Measurements from ENCODE around the gene PAFAH2. TPM values are rescaled to one million over a fixed set of nuclear protein-coding genes. Genes with fewer than 3 reads are reported as not detected.
"Not testable (repeated sequence)": the region's sequence is repeated elsewhere in the genome, so short reads cannot be mapped to it uniquely, and the experiment has no call there.

The PAFAH2 gene
- polyA plus RNA-seq, 1 of the 3 experiments (the other 2 are of a cell fraction): 10.8 TPM

DNA sequence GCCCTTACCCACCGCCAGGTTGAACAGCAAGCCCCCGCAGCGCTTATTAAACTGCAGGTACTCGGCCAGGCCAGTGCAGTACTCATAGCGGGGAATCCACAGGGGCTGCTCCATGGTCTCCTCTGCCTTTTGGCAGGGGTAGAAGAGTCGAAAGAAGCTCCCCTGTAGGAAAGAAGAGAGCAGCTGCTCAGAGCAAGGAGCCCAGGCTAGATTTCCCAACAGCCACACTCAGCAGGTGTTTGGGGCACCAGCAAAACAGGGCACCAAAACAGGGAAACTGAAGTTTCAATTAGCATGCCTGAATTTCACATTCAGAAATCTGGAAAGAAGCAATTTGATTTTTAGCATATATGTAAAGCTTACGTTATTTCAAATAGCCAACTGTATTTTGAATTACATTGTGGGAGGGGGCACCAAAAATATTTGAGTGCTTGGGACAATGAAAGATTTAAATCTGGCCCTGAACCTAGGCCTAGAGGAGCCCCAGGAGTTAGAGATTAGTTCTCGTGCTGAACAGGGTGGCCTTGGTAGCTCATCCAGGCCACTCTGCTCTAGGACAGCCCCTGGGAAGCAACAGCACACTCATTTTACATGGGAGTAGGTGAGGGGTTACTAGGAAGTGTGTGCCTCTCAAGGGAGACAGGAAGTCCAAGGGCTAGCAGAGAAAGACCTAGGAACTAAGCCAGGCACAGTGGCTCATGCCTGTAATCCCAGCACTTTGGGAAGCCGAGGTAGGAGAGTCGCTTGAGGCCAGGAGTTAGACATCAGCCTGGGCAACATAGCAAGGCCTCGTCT is 8.2 kb downstream of the PAFAH2 start:
- no peak for TF ChIP-seq RFX5 (IDR thresholded peaks at IDR 0.05; ENCODE audit: low read length)
- no peak for TF ChIP-seq FOXJ3 (CRISPR knock-in tag; IDR thresholded peaks at IDR 0.05)
- TF ChIP-seq POLR2AphosphoS5 (IDR thresholded peaks at IDR 0.05; ENCODE audit: low read depth, low read length): no peak
- no peak for TF ChIP-seq RAD21 (IDR thresholded peaks at IDR 0.05; ENCODE audit: low read length)
- TF ChIP-seq ELF1 (IDR thresholded peaks at IDR 0.05): no peak
- TF ChIP-seq SIN3A (IDR thresholded peaks at IDR 0.05; ENCODE audit: borderline replicate concordance, low read depth, low read length): no peak
- no peak for TF ChIP-seq EP300 (IDR thresholded peaks at IDR 0.05; ENCODE audit: borderline replicate concordance in 1 of 2, low read depth in 1 of 2, low read length in 1 of 2)
- TF ChIP-seq, protein P1, sequence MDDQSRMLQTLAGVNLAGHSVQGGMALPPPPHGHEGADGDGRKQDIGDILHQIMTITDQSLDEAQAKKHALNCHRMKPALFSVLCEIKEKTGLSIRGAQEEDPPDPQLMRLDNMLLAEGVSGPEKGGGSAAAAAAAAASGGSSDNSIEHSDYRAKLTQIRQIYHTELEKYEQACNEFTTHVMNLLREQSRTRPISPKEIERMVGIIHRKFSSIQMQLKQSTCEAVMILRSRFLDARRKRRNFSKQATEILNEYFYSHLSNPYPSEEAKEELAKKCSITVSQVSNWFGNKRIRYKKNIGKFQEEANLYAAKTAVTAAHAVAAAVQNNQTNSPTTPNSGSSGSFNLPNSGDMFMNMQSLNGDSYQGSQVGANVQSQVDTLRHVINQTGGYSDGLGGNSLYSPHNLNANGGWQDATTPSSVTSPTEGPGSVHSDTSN (IDR thresholded peaks at IDR 0.05): no peak
- TF ChIP-seq TAF1 (IDR thresholded peaks at IDR 0.05; ENCODE audit: borderline replicate concordance, low read depth, low read length): no peak
- no peak for TF ChIP-seq REST (IDR thresholded peaks at IDR 0.05; ENCODE audit: low read depth, low read length)
- H3K9ac ChIP-seq: no peak overlapping the region
- H3K27me3 ChIP-seq (ENCODE audit: insufficient read depth): no peaks in the 10 kb centered on the region
- 94% methylated on average over 6 of the region's 11 CpGs for WGBS (ENCODE audit: low lambda C conversion rate)
- no peaks in the 10 kb centered on the region for H3F3A ChIP-seq (replicated peaks; ENCODE audit: insufficient read depth)
- ChIA-PET POLR2A (no interaction called here), CTCF (interaction anchor here (1.0 to 6.7 kb wide), 3 partner anchors 8 to 94 kb away, joined by 3 to 34 read pairs (median 4); partner anchors contain the start of gene PAFAH2)
- no peak overlapping the region for H2AFZ ChIP-seq (ENCODE audit: low read depth)
- no peak overlapping the region for H3K4me3 ChIP-seq (ENCODE audit: low read depth in 2 of 2, low read length in 1 of 2)
- peaks cover 0 to 6% of the 10 kb centered on the region in 2 experiments; a peak in 2 of 4 replicates for H3K4me1 ChIP-seq (ENCODE audit: control insufficient read depth in 1 of 2, insufficient read depth in 2 of 2, low read depth in 1 of 2, low read length in 1 of 2)
- H3K4me2 ChIP-seq: no peak overlapping the region
- H3K9me3 ChIP-seq: no peaks in the 10 kb centered on the region
- H3K79me2 ChIP-seq (ENCODE audit: insufficient read depth): no peaks in the 10 kb centered on the region
- no peaks in the 10 kb centered on the region for H3K9me2 ChIP-seq
- no peak overlapping the region for H3K27ac ChIP-seq (ENCODE audit: low read depth in 2 of 2, low read length in 1 of 2)
- H3K36me3 ChIP-seq (replicated peaks in 1 of 2; ENCODE audit: control insufficient read depth in 1 of 2, insufficient read depth in 2 of 2, low read length in 1 of 2): peaks cover 10 to 26% of the 10 kb centered on the region in 2 experiments
- no peaks in the 10 kb centered on the region for H4K20me1 ChIP-seq (ENCODE audit: insufficient read depth)
- DNase-seq: no peak

DNA sequence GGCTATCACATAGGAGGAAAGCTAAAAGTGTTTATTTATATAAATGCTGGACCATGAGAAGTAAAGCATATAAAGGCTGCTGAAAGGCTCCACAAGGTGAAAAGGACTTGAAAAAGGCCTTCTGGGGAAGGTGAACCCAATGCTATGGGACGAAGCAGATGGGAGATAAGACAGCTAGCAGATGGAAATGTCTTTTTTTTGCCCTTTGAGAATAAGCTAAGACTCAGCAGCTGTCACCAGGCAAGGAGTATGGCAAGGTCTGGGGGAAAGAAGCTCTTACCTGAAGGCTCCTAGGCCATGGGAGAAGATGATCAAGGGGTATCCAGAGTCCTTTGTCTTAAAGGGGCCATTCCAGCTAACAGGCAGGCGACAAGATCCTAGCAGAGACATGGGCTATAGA is 9.9 kb downstream of the PAFAH2 start:
- Histone ChIP-seq H4K20me1 (ENCODE audit: insufficient read depth) (no peaks in the 10 kb centered on the region), H3K4me1 (ENCODE audit: control insufficient read depth in 1 of 2, insufficient read depth in 2 of 2, low read depth in 1 of 2, low read length in 1 of 2) (no peaks in the 10 kb centered on the region; a peak in 1 of 4 replicates), H3K4me2 (no peak overlapping the region), H3K27me3 (ENCODE audit: insufficient read depth) (no peaks in the 10 kb centered on the region), H3K4me3 (ENCODE audit: low read depth in 2 of 2, low read length in 1 of 2) (no peak overlapping the region), H3K36me3 (replicated peaks in 1 of 2; ENCODE audit: control insufficient read depth in 1 of 2, insufficient read depth in 2 of 2, low read length in 1 of 2) (peaks cover 10 to 39% of the 10 kb centered on the region in 2 experiments), H3K9me2 (no peaks in the 10 kb centered on the region), H2AFZ (ENCODE audit: low read depth) (no peak overlapping the region), H3K79me2 (ENCODE audit: insufficient read depth) (no peaks in the 10 kb centered on the region), H3K27ac (ENCODE audit: low read depth in 2 of 2, low read length in 1 of 2) (no peak overlapping the region), H3F3A (replicated peaks; ENCODE audit: insufficient read depth) (no peaks in the 10 kb centered on the region), H3K9ac (no peak overlapping the region), H3K9me3 (no peaks in the 10 kb centered on the region)
- TF ChIP-seq, protein P2, sequence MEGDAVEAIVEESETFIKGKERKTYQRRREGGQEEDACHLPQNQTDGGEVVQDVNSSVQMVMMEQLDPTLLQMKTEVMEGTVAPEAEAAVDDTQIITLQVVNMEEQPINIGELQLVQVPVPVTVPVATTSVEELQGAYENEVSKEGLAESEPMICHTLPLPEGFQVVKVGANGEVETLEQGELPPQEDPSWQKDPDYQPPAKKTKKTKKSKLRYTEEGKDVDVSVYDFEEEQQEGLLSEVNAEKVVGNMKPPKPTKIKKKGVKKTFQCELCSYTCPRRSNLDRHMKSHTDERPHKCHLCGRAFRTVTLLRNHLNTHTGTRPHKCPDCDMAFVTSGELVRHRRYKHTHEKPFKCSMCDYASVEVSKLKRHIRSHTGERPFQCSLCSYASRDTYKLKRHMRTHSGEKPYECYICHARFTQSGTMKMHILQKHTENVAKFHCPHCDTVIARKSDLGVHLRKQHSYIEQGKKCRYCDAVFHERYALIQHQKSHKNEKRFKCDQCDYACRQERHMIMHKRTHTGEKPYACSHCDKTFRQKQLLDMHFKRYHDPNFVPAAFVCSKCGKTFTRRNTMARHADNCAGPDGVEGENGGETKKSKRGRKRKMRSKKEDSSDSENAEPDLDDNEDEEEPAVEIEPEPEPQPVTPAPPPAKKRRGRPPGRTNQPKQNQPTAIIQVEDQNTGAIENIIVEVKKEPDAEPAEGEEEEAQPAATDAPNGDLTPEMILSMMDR (IDR thresholded peaks at IDR 0.05): no peak
- no peak for TF ChIP-seq MEF2A (IDR thresholded peaks at IDR 0.05; ENCODE audit: borderline replicate concordance, low read depth)
- TF ChIP-seq RAD21 (IDR thresholded peaks at IDR 0.05; ENCODE audit: low read length): no peak
- no peak for TF ChIP-seq GATA2 (CRISPR knock-in tag; IDR thresholded peaks at IDR 0.05)
- DNase-seq: no peak
- ChIA-PET CTCF (interaction anchor here (0.6 to 6.7 kb wide), 6 partner anchors 9 to 185 kb away, joined by 3 to 34 read pairs (median 4); partner anchors contain the start of gene PAFAH2), POLR2A (no interaction called here)
- WGBS (ENCODE audit: low lambda C conversion rate): 97% methylated on average over 2 of the region's 2 CpGs

DNA sequence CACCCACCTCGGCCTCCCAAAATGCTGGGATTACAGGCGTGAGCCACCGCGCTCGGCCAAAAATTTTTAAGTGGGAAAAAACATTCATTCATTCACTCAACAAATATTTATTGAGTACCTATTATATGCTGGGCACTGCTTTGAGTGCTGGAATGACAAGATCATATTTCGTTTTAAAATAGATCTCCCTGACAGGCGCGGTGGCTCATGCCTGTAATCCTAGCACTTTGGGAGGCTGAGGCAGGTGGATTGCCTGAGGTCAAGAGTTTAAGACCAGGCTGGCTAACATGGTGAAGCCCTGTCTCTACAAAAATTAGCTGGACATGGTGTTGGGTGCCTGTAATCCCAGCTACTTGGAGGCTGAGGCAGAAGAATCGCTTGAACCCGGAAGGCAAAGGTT is 11.1 kb downstream of the PAFAH2 start:
- not testable (repeated sequence) for DNase-seq; H3K9me2 ChIP-seq; H3K4me3 ChIP-seq (ENCODE audit: low read depth in 2 of 2, low read length in 1 of 2); H3K27ac ChIP-seq (ENCODE audit: low read depth in 2 of 2, low read length in 1 of 2); H3K9ac ChIP-seq; H3K9me3 ChIP-seq; H3F3A ChIP-seq (replicated peaks; ENCODE audit: insufficient read depth); H3K4me1 ChIP-seq (ENCODE audit: control insufficient read depth in 1 of 2, insufficient read depth in 2 of 2, low read depth in 1 of 2, low read length in 1 of 2); H3K79me2 ChIP-seq (ENCODE audit: insufficient read depth); H3K4me2 ChIP-seq; H4K20me1 ChIP-seq (ENCODE audit: insufficient read depth); H3K27me3 ChIP-seq (ENCODE audit: insufficient read depth); H2AFZ ChIP-seq (ENCODE audit: low read depth)
- H3K36me3 ChIP-seq (replicated peaks in 1 of 2; ENCODE audit: control insufficient read depth in 1 of 2, insufficient read depth in 2 of 2, low read length in 1 of 2): peaks cover 20 to 51% of the 10 kb centered on the region in 2 experiments
- ChIA-PET POLR2A (interaction anchor here (1.2 kb wide), 1 partner anchor 11 kb away, joined by 3 read pairs; the partner anchor contains the start of gene PAFAH2), CTCF (interaction anchor here (1.1 to 6.7 kb wide), 3 partner anchors 9 to 91 kb away, joined by 4 to 34 read pairs (median 10); partner anchors contain the start of gene PAFAH2)
- 97% methylated on average over 10 of the region's 10 CpGs for WGBS (ENCODE audit: low lambda C conversion rate)

Data from SK-N-SH (cell line).